Measurements from ENCODE around the gene ENPP4. TPM values are rescaled to one million over a fixed set of nuclear protein-coding genes. Genes with fewer than 3 reads are reported as not detected.
"Not testable (repeated sequence)": the region's sequence is repeated elsewhere in the genome, so short reads cannot be mapped to it uniquely, and the experiment has no call there.

Gene ENPP4, protein sequence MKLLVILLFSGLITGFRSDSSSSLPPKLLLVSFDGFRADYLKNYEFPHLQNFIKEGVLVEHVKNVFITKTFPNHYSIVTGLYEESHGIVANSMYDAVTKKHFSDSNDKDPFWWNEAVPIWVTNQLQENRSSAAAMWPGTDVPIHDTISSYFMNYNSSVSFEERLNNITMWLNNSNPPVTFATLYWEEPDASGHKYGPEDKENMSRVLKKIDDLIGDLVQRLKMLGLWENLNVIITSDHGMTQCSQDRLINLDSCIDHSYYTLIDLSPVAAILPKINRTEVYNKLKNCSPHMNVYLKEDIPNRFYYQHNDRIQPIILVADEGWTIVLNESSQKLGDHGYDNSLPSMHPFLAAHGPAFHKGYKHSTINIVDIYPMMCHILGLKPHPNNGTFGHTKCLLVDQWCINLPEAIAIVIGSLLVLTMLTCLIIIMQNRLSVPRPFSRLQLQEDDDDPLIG
- total RNA-seq (10 to 100 TPM; 20.4 to 27.0 TPM), polyA plus RNA-seq (10 to 100 TPM; 10.1 to 11.7 TPM)
- long read RNA-seq, donor 1, full-length matches to known transcripts: 11 of 13 reads
- long read RNA-seq, donor 1, partial matches to known transcripts: 1 of 13 reads
- long read RNA-seq, donor 1, other reads (novel, unspliced or antisense): 1 of 13 reads
- long read RNA-seq, donor 2, full-length matches to known transcripts: 8 of 10 reads
- long read RNA-seq, donor 2, partial matches to known transcripts: 0 of 10 reads
- long read RNA-seq, donor 2, other reads (novel, unspliced or antisense): 2 of 10 reads

DNA sequence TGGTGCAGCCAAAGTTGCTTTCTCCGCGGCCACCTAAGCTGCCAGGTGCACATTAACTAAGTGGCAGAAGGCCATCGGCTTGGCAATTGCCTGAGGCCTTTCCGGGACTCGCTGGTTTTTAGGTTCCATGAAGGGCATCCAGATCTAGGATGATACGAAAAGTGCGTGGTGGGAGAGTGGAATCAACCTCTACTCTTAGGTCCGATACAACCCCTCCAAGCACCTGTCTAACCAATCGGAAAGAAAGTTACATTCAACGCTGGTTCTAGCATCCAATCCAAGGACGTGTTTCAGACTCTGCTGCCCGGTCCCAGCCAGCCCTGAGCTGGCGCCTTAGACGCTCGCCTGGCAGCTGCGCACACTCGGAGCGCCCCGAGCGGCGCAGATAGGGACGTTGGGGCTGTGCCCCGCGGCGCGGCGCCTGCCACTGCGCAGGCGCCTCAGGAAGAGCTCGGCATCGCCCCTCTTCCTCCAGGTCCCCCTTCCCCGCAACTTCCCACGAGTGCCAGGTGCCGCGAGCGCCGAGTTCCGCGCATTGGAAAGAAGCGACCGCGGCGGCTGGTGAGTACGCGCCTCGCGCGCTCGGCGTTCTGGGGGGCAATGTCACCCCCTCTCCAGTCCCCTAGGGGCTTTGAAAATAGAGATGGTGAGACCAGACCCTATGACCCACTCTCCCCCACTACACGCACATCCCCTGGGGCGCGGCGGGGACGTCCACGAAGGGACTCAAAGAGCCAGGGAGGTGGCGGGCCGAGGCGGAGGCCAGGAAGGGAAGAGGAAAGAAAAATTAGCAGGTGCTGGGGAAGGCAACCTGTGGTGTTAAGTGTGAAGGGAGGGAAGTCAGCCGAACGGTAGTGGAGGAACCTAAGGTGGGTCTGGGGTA lies at the start of gene ENPP4:
Gene ENPP4 (plus strand): TSS at position 361 of the 883 bp plus-strand sequence. CDS start 9,595 bp downstream, outside the sequence.
- WGBS, 2 donors: 0 to 1% methylated on average over 54 to 61 of the region's 61 CpGs
- peak; percentile 94 to 95 for DNase-seq
- no peak within 1 kb of the TSS for H3K27ac ChIP-seq (ENCODE audit: low read depth in 1 of 2, low read length in 2 of 2)
- ATAC-seq (ENCODE audit: low FRiP score): peak; percentile 100
- peaks cover 0 to 1% of the 10 kb centered on the region in 2 donors for H3K4me1 ChIP-seq (ENCODE audit: control insufficient read depth in 1 of 2, insufficient read depth in 2 of 2, low read length in 2 of 2)
- peak within 1 kb of the TSS; percentile 96 to 98 for H3K4me3 ChIP-seq (ENCODE audit: low read length in 2 of 2)
- no peaks in the 10 kb centered on the region for H3K36me3 ChIP-seq (ENCODE audit: control insufficient read depth in 1 of 2, insufficient read depth in 2 of 2, low read length in 1 of 2)
- intact Hi-C loops (cut with DNase I): no loop called here
- no peaks in the 10 kb centered on the region for H3K9me3 ChIP-seq (ENCODE audit: control insufficient read depth, low read length)
- no peaks in the 10 kb centered on the region for H3K27me3 ChIP-seq (ENCODE audit: control insufficient read depth in 1 of 2, insufficient read depth in 2 of 2, low read length in 1 of 2)

DNA sequence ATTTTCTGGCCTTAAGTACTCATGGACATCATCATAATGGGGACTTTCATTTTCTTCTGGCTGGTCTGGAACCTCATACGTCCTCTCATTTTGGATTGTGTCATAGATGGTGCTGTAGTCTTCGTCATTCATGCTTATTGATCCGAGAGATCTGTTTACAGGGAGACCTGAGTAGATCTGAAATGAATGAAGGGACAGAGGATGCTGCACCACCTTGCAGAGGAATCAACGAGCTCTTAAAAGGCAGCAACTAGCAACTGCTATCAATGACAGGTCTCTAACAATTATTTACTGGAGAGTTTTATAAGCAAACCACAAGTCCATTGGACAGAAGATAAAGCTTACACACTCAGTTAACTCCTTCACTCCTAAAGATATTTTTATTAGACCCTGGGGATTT lies 49.7 kb upstream of the ENPP4 start:
- DNase-seq: no peak
- no peaks in the 10 kb centered on the region for H3K9me3 ChIP-seq (ENCODE audit: control insufficient read depth, low read length)
- no peak overlapping the region for H3K27ac ChIP-seq (ENCODE audit: low read depth in 1 of 2, low read length in 2 of 2)
- H3K27me3 ChIP-seq (ENCODE audit: control insufficient read depth in 1 of 2, insufficient read depth in 2 of 2, low read length in 1 of 2): no peaks in the 10 kb centered on the region
- 75 to 82% methylated on average over 4 of the region's 4 CpGs for WGBS, 2 donors
- intact Hi-C loops (cut with DNase I): loop anchor here in 1 of 2 donors (10.0 kb wide), 1 partner anchor 705 kb away; no protein-coding TSS in a partner anchor
- H3K4me1 ChIP-seq (ENCODE audit: control insufficient read depth in 1 of 2, insufficient read depth in 2 of 2, low read length in 2 of 2): no peaks in the 10 kb centered on the region
- no peak overlapping the region for H3K4me3 ChIP-seq (ENCODE audit: low read length in 2 of 2)
- no peaks in the 10 kb centered on the region for H3K36me3 ChIP-seq (ENCODE audit: control insufficient read depth in 1 of 2, insufficient read depth in 2 of 2, low read length in 1 of 2)
- ATAC-seq (ENCODE audit: low FRiP score): no peak

DNA sequence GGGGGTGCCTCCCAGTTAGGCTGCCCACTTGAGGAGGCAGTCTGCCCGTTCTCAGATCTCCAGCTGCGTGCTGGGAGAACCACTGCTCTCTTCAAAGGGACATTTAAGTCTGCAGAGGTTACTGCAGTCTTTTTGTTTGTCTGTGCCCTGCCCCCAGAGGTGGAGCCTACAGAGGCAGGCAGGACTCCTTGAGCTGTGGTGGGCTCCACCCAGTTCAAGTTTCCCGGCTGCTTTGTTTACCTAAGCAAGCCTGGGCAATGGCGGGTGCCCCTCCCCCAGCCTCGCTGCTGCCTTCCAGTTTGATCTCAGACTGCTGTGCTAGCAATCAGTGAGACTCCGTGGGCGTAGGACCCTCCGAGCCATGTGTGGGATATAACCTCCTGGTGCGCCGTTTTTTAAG lies 44.1 kb upstream of the ENPP4 start:
- H3K4me3 ChIP-seq (ENCODE audit: low read length in 2 of 2); H3K27me3 ChIP-seq (ENCODE audit: control insufficient read depth in 1 of 2, insufficient read depth in 2 of 2, low read length in 1 of 2); H3K9me3 ChIP-seq (ENCODE audit: control insufficient read depth, low read length); ATAC-seq (ENCODE audit: low FRiP score); H3K27ac ChIP-seq (ENCODE audit: low read depth in 1 of 2, low read length in 2 of 2); H3K4me1 ChIP-seq (ENCODE audit: control insufficient read depth in 1 of 2, insufficient read depth in 2 of 2, low read length in 2 of 2); H3K36me3 ChIP-seq (ENCODE audit: control insufficient read depth in 1 of 2, insufficient read depth in 2 of 2, low read length in 1 of 2); DNase-seq: not testable (repeated sequence)
- 84 to 85% methylated on average over 10 of the region's 10 CpGs for WGBS, 2 donors
- intact Hi-C loops (cut with DNase I): loop anchor here in 1 of 2 donors (5.0 to 10.0 kb wide), 2 partner anchors 327 to 699 kb away; no protein-coding TSS in a partner anchor

DNA sequence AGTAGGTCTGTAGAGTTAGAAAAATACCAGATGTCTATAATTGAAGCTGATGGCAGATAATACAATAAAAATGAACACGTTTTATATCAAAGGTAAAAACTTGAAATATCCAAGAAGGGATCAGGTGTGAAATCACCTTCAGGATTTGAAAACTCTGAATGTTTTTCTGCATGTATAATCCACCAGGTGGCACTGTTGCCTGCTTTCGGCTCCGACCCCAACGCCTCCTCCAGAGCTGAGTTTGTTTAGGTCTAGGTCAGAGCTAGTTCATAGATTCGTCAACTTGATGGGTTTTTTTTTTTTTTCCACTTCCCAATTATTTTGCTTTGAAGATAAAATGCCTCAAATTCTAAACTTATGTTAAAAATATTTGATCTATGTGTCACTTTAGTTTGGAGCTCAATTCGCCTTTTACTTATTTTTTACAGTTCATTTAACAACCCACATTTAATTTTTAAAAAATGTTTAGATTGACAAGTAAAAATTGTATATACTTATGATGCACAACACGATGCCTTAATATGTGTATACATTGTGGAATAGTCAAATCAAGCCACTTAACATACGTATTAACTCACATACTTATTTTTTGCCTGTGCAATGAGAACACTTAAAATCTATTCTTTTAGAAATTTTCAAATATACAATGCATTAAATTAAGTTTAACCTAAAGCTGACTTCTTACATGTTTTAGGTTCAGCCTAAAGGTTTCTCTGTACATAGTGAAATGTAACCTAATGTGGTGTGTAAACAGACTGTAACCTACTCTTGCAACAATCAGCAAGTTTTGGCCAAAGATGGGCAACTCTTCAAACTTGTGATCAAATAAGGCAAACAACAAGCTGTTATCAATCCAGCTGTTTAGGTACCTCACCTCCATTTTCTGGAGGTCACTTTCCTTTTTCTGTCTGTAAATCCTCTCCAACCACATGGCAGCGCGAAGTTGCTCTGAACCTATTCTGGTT lies 39.4 kb upstream of the ENPP4 start:
- Histone ChIP-seq H3K4me1 (ENCODE audit: control insufficient read depth in 1 of 2, insufficient read depth in 2 of 2, low read length in 2 of 2) (no peaks in the 10 kb centered on the region), H3K27me3 (ENCODE audit: control insufficient read depth in 1 of 2, insufficient read depth in 2 of 2, low read length in 1 of 2) (no peaks in the 10 kb centered on the region), H3K36me3 (ENCODE audit: control insufficient read depth in 1 of 2, insufficient read depth in 2 of 2, low read length in 1 of 2) (no peaks in the 10 kb centered on the region), H3K9me3 (ENCODE audit: control insufficient read depth, low read length) (peaks cover 9% of the 10 kb centered on the region), H3K4me3 (ENCODE audit: low read length in 2 of 2) (no peak overlapping the region), H3K27ac (ENCODE audit: low read depth in 1 of 2, low read length in 2 of 2) (no peak overlapping the region)
- intact Hi-C loops (cut with DNase I): loop anchor here (5.0 to 10.0 kb wide), 4 partner anchors 322 to 694 kb away; no protein-coding TSS in a partner anchor
- DNase-seq (peak; percentile 55 to 80), ATAC-seq (ENCODE audit: low FRiP score) (peak; percentile 74)
- WGBS, 2 donors: 38% methylated on average over 10 of the region's 10 CpGs

DNA sequence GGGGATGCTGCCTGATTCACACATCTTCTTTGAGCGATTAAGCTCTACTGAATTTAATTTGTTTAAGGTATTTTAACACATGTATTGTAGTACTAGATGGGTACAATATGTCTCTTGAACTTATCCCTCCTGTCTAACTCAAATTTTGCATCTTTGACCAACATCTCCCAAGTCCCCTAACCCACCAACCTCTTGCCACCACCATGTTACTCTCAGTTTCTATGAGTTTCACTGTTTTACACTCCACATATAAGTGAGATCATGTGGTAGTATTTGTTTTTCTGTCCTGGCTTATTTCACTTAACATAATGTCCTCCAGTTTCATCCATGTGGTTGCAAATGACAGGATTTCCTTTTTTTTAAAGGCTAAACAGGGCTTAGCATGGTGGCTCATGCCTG lies 38.7 kb upstream of the ENPP4 start:
- H3K27ac ChIP-seq (ENCODE audit: low read depth in 1 of 2, low read length in 2 of 2): no peak overlapping the region
- H3K9me3 ChIP-seq (ENCODE audit: control insufficient read depth, low read length): peaks cover 9% of the 10 kb centered on the region
- H3K4me1 ChIP-seq (ENCODE audit: control insufficient read depth in 1 of 2, insufficient read depth in 2 of 2, low read length in 2 of 2): no peaks in the 10 kb centered on the region
- WGBS, 2 donors: 100% methylated on average over 1 of the region's 1 CpG
- intact Hi-C loops (cut with DNase I): loop anchor here (5.0 to 10.0 kb wide), 4 partner anchors 321 to 694 kb away; no protein-coding TSS in a partner anchor
- no peaks in the 10 kb centered on the region for H3K36me3 ChIP-seq (ENCODE audit: control insufficient read depth in 1 of 2, insufficient read depth in 2 of 2, low read length in 1 of 2)
- H3K27me3 ChIP-seq (ENCODE audit: control insufficient read depth in 1 of 2, insufficient read depth in 2 of 2, low read length in 1 of 2): no peaks in the 10 kb centered on the region
- ATAC-seq (ENCODE audit: low FRiP score): no peak
- DNase-seq: no peak
- no peak overlapping the region for H3K4me3 ChIP-seq (ENCODE audit: low read length in 2 of 2)

DNA sequence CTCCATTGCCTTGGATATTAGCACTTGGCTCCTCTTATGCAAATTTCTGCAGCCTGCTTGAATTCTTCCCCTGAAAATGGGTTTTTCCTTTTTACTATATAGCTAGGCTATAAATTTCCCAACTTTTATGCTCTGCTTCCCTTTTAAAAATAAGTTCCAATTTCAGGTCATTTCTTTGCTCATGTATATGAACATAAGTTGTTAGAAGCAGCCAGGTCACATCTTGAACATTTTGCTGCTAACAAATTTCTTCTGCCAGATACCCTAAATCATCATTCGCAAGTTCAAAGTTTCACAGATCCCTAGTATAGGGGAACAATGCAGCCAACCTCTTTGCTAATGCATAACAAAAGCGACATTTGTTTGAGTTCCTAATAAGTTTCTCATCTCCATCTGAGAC lies 34.5 kb upstream of the ENPP4 start:
- no peak overlapping the region for H3K4me3 ChIP-seq (ENCODE audit: low read length in 2 of 2)
- H3K27ac ChIP-seq (ENCODE audit: low read depth in 1 of 2, low read length in 2 of 2): no peak overlapping the region
- WGBS, 2 donors: 95 to 96% methylated on average over 2 of the region's 2 CpGs
- H3K27me3 ChIP-seq (ENCODE audit: control insufficient read depth in 1 of 2, insufficient read depth in 2 of 2, low read length in 1 of 2): no peaks in the 10 kb centered on the region
- H3K4me1 ChIP-seq (ENCODE audit: control insufficient read depth in 1 of 2, insufficient read depth in 2 of 2, low read length in 2 of 2): no peaks in the 10 kb centered on the region
- no peaks in the 10 kb centered on the region for H3K36me3 ChIP-seq (ENCODE audit: control insufficient read depth in 1 of 2, insufficient read depth in 2 of 2, low read length in 1 of 2)
- H3K9me3 ChIP-seq (ENCODE audit: control insufficient read depth, low read length): peaks cover 7% of the 10 kb centered on the region
- ATAC-seq (ENCODE audit: low FRiP score) (no peak), DNase-seq (no peak)
- intact Hi-C loops (cut with DNase I): loop anchor here (10.0 kb wide), 2 partner anchors 540 to 690 kb away; no protein-coding TSS in a partner anchor

DNA sequence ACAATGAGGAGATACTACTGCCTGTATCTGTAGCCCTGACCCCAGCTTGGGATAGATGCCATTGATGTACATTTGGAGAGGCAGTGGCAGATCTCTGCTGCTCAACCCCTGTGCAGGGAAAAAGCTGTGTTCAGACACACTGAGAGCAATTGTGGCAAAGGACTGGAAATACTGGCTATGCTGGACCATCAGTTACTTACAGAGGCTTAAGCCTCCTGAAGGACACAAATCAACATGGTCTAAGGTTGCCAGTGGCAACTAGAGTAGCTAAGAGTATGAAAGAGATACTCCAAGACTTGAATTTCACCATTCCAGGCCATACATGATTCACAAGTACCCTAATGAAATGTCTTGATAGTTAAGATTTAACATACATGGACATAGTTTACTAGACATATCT lies 32.4 kb upstream of the ENPP4 start:
- intact Hi-C loops (cut with DNase I): loop anchor here (10.0 kb wide), 2 partner anchors 537 to 687 kb away; no protein-coding TSS in a partner anchor
- Histone ChIP-seq H3K27me3 (ENCODE audit: control insufficient read depth in 1 of 2, insufficient read depth in 2 of 2, low read length in 1 of 2) (no peaks in the 10 kb centered on the region), H3K27ac (ENCODE audit: low read depth in 1 of 2, low read length in 2 of 2) (no peak overlapping the region), H3K9me3 (ENCODE audit: control insufficient read depth, low read length) (peaks cover 7% of the 10 kb centered on the region), H3K4me1 (ENCODE audit: control insufficient read depth in 1 of 2, insufficient read depth in 2 of 2, low read length in 2 of 2) (no peaks in the 10 kb centered on the region), H3K4me3 (ENCODE audit: low read length in 2 of 2) (no peak overlapping the region), H3K36me3 (ENCODE audit: control insufficient read depth in 1 of 2, insufficient read depth in 2 of 2, low read length in 1 of 2) (no peaks in the 10 kb centered on the region)
- no peak for DNase-seq
- no peak for ATAC-seq (ENCODE audit: low FRiP score)
